HCT116 (cell line): ENCODE data around the gene RNU1-2.
"Not testable (repeated sequence)": the region's sequence is repeated elsewhere in the genome, so short reads cannot be mapped to it uniquely, and the experiment has no call there.

ENCODE experiments used
- CEBPB ChIP-seq: IDR thresholded peaks from 2 replicates; pipeline ENCODE4 v1.6.1; 2012; ENCODE audit warnings: low read depth
- ELF1 ChIP-seq: IDR thresholded peaks from 2 replicates; pipeline ENCODE4 v1.6.1; 2012; ENCODE audit warnings: low read depth, borderline replicate concordance
- EZH2 ChIP-seq: fragments of 200-600 bp; sonication (generic); IDR thresholded peaks from 2 replicates; pipeline ENCODE4 v1.6.1; 2017; ENCODE audit warnings: antibody characterized with exemption, mixed run types
- POLR2A ChIP-seq: IDR thresholded peaks from 2 replicates; pipeline ENCODE4 v1.7.0; 2011; ENCODE audit warnings: borderline replicate concordance; ENCODE audit not compliant: insufficient read depth, insufficient read length; ENCODE audit errors: extremely low read depth
- TF ChIP-seq, protein P1 (sequence below), 3 experiments: fragments of 200-600 bp in 1 of 3; sonication (generic) in 1 of 3; IDR thresholded peaks in 2 of 3; conservative IDR thresholded peaks in 1 of 3; 2 replicates each; pipeline ENCODE4 v1.5.1; 2012 to 2017; ENCODE audit warnings: low read depth in 2 of 3, low read length in 2 of 3, antibody characterized with exemption in 1 of 3, borderline replicate concordance in 1 of 3, control low read depth in 1 of 3, mild to moderate bottlenecking in 1 of 3, mixed read lengths in 1 of 3, mixed run types in 1 of 3, moderate library complexity in 1 of 3; ENCODE audit not compliant: insufficient read depth in 1 of 3
- TF ChIP-seq, protein P2 (sequence below): IDR thresholded peaks from 2 replicates; pipeline ENCODE4 v1.6.1; 2011; ENCODE audit warnings: mild to moderate bottlenecking, low read length, moderate library complexity; ENCODE audit not compliant: insufficient replicate concordance; ENCODE audit errors: extremely low read depth
- TF ChIP-seq, protein P3 (sequence below): IDR thresholded peaks from 2 replicates; pipeline ENCODE4 v1.6.1; 2012; ENCODE audit warnings: low read depth

DNA sequence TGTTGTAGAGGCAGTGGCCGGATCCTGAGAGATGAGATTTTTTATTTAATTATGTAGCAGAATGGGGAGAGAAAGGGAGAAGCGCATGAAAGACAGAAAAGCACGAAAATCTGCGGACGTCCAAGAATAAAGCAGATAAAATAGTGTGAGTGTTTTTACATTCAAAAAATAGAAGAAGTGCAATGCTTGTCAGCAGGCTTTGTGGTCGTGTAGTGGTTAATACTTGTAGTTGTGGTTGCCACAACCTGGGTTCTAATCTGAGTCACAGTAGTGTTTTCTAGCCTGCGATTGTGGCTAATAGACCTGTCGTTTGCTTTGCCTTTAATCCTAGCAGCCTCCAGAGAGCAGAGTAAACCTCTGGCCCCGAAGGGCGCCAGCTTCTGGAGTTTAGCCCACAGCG lies 32.8 kb upstream of the RNU1-2 start:
- TF ChIP-seq, protein P1, sequence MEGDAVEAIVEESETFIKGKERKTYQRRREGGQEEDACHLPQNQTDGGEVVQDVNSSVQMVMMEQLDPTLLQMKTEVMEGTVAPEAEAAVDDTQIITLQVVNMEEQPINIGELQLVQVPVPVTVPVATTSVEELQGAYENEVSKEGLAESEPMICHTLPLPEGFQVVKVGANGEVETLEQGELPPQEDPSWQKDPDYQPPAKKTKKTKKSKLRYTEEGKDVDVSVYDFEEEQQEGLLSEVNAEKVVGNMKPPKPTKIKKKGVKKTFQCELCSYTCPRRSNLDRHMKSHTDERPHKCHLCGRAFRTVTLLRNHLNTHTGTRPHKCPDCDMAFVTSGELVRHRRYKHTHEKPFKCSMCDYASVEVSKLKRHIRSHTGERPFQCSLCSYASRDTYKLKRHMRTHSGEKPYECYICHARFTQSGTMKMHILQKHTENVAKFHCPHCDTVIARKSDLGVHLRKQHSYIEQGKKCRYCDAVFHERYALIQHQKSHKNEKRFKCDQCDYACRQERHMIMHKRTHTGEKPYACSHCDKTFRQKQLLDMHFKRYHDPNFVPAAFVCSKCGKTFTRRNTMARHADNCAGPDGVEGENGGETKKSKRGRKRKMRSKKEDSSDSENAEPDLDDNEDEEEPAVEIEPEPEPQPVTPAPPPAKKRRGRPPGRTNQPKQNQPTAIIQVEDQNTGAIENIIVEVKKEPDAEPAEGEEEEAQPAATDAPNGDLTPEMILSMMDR (IDR thresholded peaks at IDR 0.05 in 2 of 3, conservative IDR thresholded peaks at IDR 0.05 in 1 of 3; ENCODE audit: borderline replicate concordance in 1 of 3, insufficient read depth in 1 of 3, low read depth in 2 of 3, low read length in 2 of 3), result not testable (repeated sequence)
- TF ChIP-seq POLR2A, CEBPB, EZH2, ELF1: not testable (repeated sequence)
- TF ChIP-seq, protein P2, sequence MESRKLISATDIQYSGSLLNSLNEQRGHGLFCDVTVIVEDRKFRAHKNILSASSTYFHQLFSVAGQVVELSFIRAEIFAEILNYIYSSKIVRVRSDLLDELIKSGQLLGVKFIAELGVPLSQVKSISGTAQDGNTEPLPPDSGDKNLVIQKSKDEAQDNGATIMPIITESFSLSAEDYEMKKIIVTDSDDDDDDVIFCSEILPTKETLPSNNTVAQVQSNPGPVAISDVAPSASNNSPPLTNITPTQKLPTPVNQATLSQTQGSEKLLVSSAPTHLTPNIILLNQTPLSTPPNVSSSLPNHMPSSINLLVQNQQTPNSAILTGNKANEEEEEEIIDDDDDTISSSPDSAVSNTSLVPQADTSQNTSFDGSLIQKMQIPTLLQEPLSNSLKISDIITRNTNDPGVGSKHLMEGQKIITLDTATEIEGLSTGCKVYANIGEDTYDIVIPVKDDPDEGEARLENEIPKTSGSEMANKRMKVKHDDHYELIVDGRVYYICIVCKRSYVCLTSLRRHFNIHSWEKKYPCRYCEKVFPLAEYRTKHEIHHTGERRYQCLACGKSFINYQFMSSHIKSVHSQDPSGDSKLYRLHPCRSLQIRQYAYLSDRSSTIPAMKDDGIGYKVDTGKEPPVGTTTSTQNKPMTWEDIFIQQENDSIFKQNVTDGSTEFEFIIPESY, result not testable (repeated sequence)
- TF ChIP-seq, protein P3, sequence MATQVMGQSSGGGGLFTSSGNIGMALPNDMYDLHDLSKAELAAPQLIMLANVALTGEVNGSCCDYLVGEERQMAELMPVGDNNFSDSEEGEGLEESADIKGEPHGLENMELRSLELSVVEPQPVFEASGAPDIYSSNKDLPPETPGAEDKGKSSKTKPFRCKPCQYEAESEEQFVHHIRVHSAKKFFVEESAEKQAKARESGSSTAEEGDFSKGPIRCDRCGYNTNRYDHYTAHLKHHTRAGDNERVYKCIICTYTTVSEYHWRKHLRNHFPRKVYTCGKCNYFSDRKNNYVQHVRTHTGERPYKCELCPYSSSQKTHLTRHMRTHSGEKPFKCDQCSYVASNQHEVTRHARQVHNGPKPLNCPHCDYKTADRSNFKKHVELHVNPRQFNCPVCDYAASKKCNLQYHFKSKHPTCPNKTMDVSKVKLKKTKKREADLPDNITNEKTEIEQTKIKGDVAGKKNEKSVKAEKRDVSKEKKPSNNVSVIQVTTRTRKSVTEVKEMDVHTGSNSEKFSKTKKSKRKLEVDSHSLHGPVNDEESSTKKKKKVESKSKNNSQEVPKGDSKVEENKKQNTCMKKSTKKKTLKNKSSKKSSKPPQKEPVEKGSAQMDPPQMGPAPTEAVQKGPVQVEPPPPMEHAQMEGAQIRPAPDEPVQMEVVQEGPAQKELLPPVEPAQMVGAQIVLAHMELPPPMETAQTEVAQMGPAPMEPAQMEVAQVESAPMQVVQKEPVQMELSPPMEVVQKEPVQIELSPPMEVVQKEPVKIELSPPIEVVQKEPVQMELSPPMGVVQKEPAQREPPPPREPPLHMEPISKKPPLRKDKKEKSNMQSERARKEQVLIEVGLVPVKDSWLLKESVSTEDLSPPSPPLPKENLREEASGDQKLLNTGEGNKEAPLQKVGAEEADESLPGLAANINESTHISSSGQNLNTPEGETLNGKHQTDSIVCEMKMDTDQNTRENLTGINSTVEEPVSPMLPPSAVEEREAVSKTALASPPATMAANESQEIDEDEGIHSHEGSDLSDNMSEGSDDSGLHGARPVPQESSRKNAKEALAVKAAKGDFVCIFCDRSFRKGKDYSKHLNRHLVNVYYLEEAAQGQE, result not testable (repeated sequence)
